ENCODE measurements around the gene SERTAD4. TPM values are rescaled to one million over a fixed set of nuclear protein-coding genes. Genes with fewer than 3 reads are reported as not detected.

SERTAD4 gene
- total RNA-seq, 1 experiment from 2014 or later, result 14.2 TPM

GRCh38 chr1:210230149-210230695 lies 2.4 kb upstream of the SERTAD4 start:
- in situ Hi-C loops (cut with HindIII; ENCODE audit: low sequenced_read_pairs), result no loop called here
- no peak for DNase-seq (ENCODE audit: low spot score)

DNA sequence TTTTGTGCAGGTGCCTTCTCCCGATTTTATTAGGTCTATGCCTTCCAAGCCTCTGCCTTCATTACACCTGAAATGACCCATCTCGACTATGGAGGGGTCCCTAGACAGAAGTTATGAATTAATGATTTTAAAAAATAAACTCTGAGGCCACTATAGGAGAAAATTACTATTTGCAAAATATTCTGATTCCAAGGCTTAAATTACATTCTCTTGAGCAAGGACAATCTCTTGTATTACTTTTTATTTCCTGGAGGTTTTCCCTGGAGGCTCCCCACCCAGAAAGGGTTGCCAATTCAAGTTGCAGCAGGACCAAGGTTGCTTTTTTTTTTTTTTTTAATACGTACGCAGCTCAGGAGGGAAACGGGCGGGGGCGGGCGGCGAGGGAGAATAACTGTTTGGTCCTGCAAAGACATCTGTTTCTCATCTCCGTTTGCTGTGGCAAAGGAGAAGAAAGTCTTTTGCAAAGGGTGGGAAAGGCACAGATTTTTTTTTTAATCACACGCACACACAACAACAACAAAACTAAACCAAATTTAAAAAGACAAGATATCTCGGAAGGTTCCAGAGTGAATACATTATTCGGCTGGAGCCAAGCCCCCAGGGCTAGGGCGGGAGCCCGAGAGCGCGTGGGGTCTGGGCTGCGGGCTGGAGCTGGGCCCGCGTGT lies 618 bp upstream of the SERTAD4 start:
- peak; percentile 27 for DNase-seq (ENCODE audit: low spot score)
- in situ Hi-C loops (cut with HindIII; ENCODE audit: low sequenced_read_pairs), result no loop called here

GRCh38 chr1:210233216-210233494 lies 559 bp downstream of the SERTAD4 start:
- DNase-seq (ENCODE audit: low spot score), result no peak
- in situ Hi-C loops (cut with HindIII; ENCODE audit: low sequenced_read_pairs), result no loop called here

DNA sequence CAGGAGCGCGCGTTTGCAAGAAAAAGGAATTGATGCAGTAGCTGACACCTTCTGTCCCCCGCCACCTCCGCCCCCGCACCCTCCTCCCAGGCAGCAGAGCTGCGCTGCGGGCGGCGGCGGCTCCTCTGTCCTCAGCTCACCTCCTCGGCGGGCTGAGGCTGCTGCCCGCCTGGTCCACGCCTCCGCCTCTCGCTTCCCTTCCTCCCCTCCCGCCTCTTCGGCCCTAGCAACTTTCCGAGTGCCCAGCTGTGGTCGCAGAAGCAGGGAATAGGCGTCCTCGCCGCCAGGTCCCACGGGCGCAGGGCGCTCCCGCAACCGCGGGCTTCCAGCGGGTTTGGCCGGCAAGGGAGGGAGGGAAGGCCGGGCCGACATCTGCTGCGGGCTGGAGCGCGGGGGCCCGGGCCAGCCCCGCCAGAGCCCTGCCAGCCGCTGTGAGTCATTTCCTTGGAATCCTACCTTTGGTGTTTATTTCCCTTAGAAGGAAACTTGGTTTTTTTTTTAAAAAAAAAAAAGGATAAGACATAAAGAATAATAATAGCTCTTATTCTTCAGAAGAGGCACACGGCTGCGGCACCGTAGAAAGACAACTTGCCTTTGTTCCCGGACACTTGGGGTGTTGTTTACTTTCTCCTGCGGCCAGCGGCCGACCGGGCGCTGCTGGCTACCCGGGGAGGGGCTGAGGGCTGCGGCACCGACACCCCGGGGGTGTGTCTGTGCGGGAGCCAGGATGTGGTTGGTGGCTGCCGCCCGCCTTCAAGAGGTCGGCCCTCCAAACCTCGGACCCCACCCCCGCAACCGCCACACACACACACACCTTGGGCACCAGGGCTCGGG lies 1.1 kb downstream of the SERTAD4 start:
- peak; percentile 44 for DNase-seq (ENCODE audit: low spot score)
- in situ Hi-C loops (cut with HindIII; ENCODE audit: low sequenced_read_pairs), result no loop called here

- in situ Hi-C loops (cut with HindIII; ENCODE audit: low sequenced_read_pairs), result no loop called here
Observed at GRCh38 chr1:210234329-210234757, 1.7 kb downstream of the SERTAD4 start.

GRCh38 chr1:210235363-210236053 lies 2.9 kb downstream of the SERTAD4 start:
- no peak for DNase-seq (ENCODE audit: low spot score)
- in situ Hi-C loops (cut with HindIII; ENCODE audit: low sequenced_read_pairs), result no loop called here

More at GRCh38 chr1:210234329-210234757, 1.7 kb downstream of the SERTAD4 start:
- no peak for DNase-seq (ENCODE audit: low spot score)

DNA sequence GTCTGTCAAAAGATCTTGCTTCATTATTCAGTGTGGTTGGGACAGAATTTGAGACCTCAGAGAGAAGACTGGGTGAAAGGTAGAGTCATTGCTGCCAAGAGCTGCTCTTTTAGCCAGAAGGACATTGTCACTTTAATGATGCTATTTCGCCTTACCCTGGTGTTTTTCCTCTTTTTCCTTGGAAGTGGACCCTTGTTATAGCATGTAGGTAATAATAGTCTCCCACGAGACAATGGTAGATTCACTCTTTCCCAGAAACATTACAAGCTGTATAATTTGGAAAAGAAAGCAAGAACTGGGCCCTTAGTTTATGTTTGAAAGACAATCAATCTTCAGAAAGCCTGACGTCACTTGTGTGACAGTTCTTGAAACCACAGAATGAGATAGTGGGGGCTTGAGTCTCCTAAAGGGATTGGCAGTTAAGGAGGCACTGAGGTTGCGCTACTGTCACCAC lies 3.8 kb downstream of the SERTAD4 start:
- in situ Hi-C loops (cut with HindIII; ENCODE audit: low sequenced_read_pairs), result no loop called here
- no peak for DNase-seq (ENCODE audit: low spot score)

DNA sequence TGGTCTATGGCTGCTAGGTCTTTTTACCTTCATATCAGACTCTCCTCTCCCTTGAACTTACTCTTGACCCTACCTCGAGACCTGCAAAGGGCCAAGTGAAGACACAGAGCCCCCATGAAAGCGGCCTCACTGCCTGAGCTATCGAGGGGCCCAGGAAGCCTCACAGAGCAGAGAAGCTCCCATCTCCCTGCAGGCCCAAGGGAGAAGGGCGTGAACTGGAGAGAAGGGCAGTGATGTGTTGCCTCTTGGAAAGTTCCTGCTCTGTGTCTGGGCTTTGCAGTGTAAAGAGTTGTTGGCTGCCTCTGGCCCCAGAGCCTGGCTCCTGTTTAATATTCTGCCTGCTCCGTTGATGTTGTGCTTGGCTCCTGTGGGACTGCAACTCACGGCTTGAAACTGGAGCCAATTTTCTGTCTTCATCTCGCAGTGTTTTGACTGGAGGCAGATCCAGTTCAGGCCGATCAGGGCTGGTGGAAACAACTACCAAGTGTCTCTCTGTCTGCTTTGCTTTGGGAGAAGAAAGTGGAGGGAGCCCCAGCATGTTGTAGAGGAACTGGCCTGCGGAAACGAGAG lies 4.3 kb downstream of the SERTAD4 start:
- in situ Hi-C loops (cut with HindIII; ENCODE audit: low sequenced_read_pairs), result no loop called here
- DNase-seq (ENCODE audit: low spot score), result peak; percentile 50

DNA sequence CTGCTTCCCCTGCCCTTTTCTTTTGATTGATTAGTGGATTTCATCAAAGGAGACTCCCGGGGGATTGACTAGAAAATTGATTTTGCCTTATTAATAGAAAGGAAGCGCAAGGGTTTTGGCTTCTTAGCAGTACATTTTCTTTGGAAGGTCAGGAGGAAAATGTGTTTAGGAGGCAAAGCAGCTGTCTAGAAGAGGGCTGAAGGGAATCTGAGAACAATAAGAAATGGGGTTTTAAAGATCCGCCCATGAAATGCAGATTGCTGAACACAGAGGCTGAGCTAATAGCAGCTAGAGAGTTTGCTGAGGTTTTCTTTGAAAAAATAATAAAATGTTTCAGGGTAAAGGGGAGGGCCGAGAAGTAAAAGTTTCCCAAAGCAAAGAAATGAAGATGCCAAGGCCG lies 4.9 kb downstream of the SERTAD4 start:
- no peak for DNase-seq (ENCODE audit: low spot score)
- in situ Hi-C loops (cut with HindIII; ENCODE audit: low sequenced_read_pairs), result no loop called here

GRCh38 chr1:210237981-210238380 lies 5.4 kb downstream of the SERTAD4 start:
- in situ Hi-C loops (cut with HindIII; ENCODE audit: low sequenced_read_pairs), result no loop called here
- no peak for DNase-seq (ENCODE audit: low spot score)

DNA sequence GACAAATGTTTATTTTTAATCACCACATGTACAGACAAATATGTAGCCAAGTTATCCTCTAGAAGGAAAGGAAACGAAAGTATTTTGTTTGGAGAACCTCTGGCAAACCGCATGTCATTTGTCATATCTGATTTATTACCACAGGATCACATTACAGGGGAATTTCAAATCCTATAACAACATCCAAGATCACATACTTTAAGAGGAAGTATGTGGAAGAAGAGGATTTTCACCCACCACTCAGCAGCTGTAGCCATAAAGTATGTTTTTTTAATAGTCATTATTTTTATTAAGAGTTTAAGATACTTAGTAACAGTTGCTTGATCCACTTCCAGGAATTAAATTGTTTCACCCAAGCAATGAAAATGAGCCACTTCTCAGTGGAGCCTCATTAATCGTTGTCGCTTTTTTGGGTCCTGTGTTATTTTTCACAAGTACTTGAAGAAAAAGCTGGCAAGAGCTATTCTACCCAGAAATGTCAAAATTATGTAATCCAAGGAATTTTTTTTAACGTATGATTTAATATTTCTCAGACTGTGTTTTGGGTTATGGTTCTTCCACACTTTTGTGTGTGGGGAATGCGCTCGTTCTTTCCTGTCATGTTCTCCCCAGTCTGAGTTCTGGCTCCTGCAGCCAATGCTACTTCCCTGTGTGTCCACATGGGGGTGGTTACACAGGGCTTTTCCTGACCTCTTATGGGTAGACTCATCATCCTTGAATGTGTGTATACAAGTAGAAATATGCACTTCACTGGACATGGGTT lies 6.9 kb downstream of the SERTAD4 start:
- DNase-seq (ENCODE audit: low spot score), result peak; percentile 53
- in situ Hi-C loops (cut with HindIII; ENCODE audit: low sequenced_read_pairs), result no loop called here

DNA sequence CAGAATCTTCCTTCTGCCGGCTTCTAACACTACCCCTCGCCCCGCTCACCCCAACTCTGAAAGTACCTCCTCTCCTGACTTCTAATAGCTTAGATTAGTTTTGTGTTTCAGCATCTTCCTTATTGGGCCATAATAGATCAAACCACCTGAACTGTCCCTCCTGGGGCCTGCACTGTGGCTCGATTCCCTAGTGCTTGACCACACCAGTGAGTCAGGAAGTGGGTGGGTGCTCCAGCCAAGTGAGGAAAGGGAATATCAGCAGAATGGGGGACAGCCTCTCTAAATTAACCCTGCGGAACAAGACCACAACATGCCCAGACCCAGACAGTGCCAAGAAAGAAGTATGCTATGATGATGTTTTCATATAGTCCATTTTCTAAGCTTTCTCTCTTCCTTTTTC lies 8.5 kb downstream of the SERTAD4 start:
- in situ Hi-C loops (cut with HindIII; ENCODE audit: low sequenced_read_pairs), result no loop called here
- DNase-seq (ENCODE audit: low spot score), result no peak

DNA sequence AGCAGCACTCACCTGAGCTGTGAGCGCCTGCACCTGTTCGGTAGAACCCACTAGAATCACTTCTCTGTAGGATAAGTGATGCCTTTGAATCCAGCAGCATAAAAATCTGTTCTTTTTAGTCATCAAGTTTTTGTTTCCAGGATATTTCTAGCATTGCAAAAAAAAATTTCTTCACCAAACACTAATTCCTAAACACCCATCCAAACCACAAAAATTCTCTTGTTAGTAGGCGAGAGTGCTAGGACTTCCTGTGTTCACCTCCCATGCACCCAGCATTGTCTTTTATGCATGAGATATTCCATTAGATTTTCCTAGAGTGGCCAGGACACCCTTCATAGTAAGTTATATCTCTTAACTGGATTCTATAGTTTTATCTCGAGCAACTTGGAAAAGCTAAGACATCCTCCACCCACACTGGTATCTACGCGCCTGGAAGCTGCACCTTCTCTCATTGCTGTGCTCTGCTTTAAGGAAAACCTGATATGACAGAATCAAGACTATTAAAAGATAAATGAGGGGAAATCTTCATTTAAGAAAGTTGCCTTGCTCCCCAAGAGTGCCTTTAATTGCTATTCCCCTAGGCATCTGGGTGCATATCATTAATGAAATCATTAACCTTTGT lies 12.3 kb downstream of the SERTAD4 start:
- in situ Hi-C loops (cut with HindIII; ENCODE audit: low sequenced_read_pairs), result no loop called here
- DNase-seq (ENCODE audit: low spot score), result no peak

- no peak for DNase-seq (ENCODE audit: low spot score)
Observed at GRCh38 chr1:210246447-210246846, 13.9 kb downstream of the SERTAD4 start.

GRCh38 chr1:210248341-210248740 lies 15.7 kb downstream of the SERTAD4 start:
- in situ Hi-C loops (cut with HindIII; ENCODE audit: low sequenced_read_pairs), result no loop called here
- no peak for DNase-seq (ENCODE audit: low spot score)

More at GRCh38 chr1:210246447-210246846, 13.9 kb downstream of the SERTAD4 start:
- in situ Hi-C loops (cut with HindIII; ENCODE audit: low sequenced_read_pairs), result no loop called here

- DNase-seq (ENCODE audit: low spot score), result peak; percentile 78
- in situ Hi-C loops (cut with HindIII; ENCODE audit: low sequenced_read_pairs), result no loop called here
Observed at GRCh38 chr1:210250665-210250997, 18.0 kb downstream of the SERTAD4 start.

GRCh38 chr1:210250998-210251679 lies 18.5 kb downstream of the SERTAD4 start:
- DNase-seq (ENCODE audit: low spot score), result peak; percentile 66
- in situ Hi-C loops (cut with HindIII; ENCODE audit: low sequenced_read_pairs), result no loop called here
